ENCODE data around the gene ONECUT3.
A peak's percentile ranks its signal among the peaks of the same experiment; 100 is the strongest.

ONECUT3 gene

DNA sequence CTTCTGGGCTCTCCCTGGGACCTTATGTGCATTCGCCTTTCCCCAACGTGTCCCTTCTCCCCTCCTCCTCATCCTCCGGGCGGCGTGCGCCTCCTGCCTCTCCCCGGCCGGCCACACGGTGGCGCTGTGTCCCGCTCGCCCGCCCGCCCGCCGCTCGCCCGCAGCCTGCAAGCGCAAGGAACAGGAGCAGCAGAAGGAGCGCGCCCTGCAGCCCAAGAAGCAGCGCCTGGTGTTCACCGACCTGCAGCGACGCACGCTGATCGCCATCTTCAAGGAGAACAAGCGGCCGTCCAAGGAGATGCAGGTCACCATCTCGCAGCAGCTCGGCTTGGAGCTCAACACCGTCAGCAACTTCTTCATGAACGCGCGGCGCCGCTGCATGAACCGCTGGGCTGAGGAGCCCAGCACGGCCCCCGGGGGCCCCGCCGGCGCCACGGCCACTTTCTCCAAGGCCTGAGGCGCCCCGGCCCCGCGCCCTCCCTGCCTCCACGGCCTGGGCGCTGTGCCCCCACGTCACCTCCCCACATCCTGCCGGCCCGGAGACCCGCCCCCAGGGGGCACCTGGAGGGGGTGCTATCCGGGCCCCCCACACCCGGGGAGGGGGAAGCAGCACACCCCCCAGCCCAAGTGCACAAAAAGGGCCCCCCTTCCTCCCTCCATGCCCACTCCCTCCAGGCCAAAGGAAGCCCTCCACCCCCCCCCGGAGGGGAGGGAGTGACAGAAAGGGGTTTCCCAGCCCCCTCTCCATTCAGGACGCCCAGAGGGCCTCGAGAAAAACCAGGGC is 21.9 kb downstream of the ONECUT3 start:
- H3K14ac ChIP-seq (ENCODE audit: low read length) = no peak overlapping the region
- no peak overlapping the region for H2AFZ ChIP-seq (ENCODE audit: low read length)
- H3K9ac ChIP-seq (ENCODE audit: low read depth, low read length, poor library complexity) = no peak overlapping the region
- peaks cover 21 to 36% of the 10 kb centered on the region in 2 donors for H3K9me3 ChIP-seq (replicated peaks in 1 of 2; ENCODE audit: control insufficient read depth in 2 of 2, insufficient read depth in 1 of 2, low read depth in 1 of 2, low read length in 2 of 2)
- H3K4me1 ChIP-seq (ENCODE audit: control insufficient read depth in 2 of 2, insufficient read depth in 1 of 2, low read depth in 1 of 2, low read length in 2 of 2) = no peaks in the 10 kb centered on the region
- H3K27me3 ChIP-seq (ENCODE audit: control insufficient read depth in 3 of 3, insufficient read depth in 3 of 3, low read depth in 1 of 3, low read length in 3 of 3) = peaks cover 32 to 78% (median 69%) of the 10 kb centered on the region in 3 experiments
- no peak overlapping the region for H2AK5ac ChIP-seq (ENCODE audit: low read depth, low read length)
- H4K8ac ChIP-seq (ENCODE audit: low read depth, low read length) = no peak overlapping the region
- no peaks in the 10 kb centered on the region for H3K36me3 ChIP-seq (replicated peaks in 1 of 2; ENCODE audit: control insufficient read depth in 2 of 2, insufficient read depth in 2 of 2, low read length in 2 of 2)
- no peak overlapping the region for H3K18ac ChIP-seq (ENCODE audit: low read length)
- no peak overlapping the region for H4K91ac ChIP-seq (ENCODE audit: low read depth, low read length, poor library complexity)
- no peak overlapping the region for H2BK5ac ChIP-seq (ENCODE audit: low read length)
- DNase-seq (ENCODE audit: low spot score) = no peak
- no peak overlapping the region for H2BK15ac ChIP-seq (ENCODE audit: low read length)
- H3K27ac ChIP-seq (replicated peaks; ENCODE audit: low read length) = no peak overlapping the region
- WGBS, 2 donors (ENCODE audit: extremely low coverage in 2 of 2, insufficient read length in 2 of 2, insufficient replicate concordance in 1 of 2) = no CpG with 5 or more reads among the region's 59 CpGs
- no peak overlapping the region for H3K4ac ChIP-seq (ENCODE audit: low read length)
- H3K4me3 ChIP-seq (ENCODE audit: low read length in 2 of 2) = no peak overlapping the region
- no peak overlapping the region for H2BK12ac ChIP-seq (ENCODE audit: low read length)
- peaks cover 3% of the 10 kb centered on the region for H3K79me1 ChIP-seq (ENCODE audit: low read depth, low read length)
- H2BK120ac ChIP-seq (ENCODE audit: low read depth, low read length) = no peak overlapping the region
- no peak overlapping the region for H3K4me2 ChIP-seq (ENCODE audit: insufficient read depth, low read length, poor library complexity, severe bottlenecking)
- H3K23ac ChIP-seq (ENCODE audit: low read depth, low read length, poor library complexity) = peak overlapping the region; percentile 97

DNA sequence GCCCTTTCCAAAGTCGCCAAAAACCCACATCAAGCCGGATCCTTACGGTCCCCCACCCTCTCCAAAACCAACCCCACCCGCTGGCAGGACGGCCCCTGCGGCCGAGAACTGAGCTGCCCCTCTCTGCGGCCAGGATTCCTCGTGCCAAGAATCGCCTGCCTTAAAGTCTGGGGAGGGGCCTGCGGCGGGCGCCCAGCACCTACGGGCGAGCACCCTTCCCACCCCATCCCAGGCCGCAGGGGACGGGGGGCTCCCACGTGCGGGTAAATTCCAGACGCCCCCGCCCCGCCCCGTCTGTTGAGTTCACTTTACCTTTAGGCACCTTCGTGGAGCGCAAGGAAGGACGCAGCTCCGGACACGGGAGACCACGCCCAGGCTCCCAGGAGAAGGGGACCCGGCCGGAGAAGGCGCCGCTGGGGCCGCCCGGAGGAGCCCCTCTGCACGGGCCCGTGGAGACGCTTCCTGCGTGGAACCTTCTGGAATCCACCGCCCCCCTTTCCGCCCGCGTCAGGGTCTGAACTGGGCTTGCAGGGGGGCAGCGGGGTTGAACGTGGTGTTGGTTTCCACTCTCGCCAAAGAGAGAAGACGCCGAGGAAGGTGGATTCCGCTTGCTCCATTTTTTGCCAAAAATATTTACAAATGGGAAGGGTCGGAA is 22.8 kb downstream of the ONECUT3 start:
- no peak overlapping the region for H2BK120ac ChIP-seq (ENCODE audit: low read depth, low read length)
- H3K79me1 ChIP-seq (ENCODE audit: low read depth, low read length) = peaks cover 3% of the 10 kb centered on the region
- no peak overlapping the region for H3K27ac ChIP-seq (replicated peaks; ENCODE audit: low read length)
- WGBS, 2 donors (ENCODE audit: extremely low coverage in 2 of 2, insufficient read length in 2 of 2, insufficient replicate concordance in 1 of 2) = no CpG with 5 or more reads among the region's 50 CpGs
- H2BK15ac ChIP-seq (ENCODE audit: low read length) = no peak overlapping the region
- H3K4me1 ChIP-seq (ENCODE audit: control insufficient read depth in 2 of 2, insufficient read depth in 1 of 2, low read depth in 1 of 2, low read length in 2 of 2) = no peaks in the 10 kb centered on the region
- H3K14ac ChIP-seq (ENCODE audit: low read length) = peak overlapping the region; percentile 6
- no peak overlapping the region for H4K8ac ChIP-seq (ENCODE audit: low read depth, low read length)
- H3K4me3 ChIP-seq (ENCODE audit: low read length in 2 of 2) = no peak overlapping the region
- peak overlapping the region; percentile 40 for H3K23ac ChIP-seq (ENCODE audit: low read depth, low read length, poor library complexity)
- no peaks in the 10 kb centered on the region for H3K36me3 ChIP-seq (replicated peaks in 1 of 2; ENCODE audit: control insufficient read depth in 2 of 2, insufficient read depth in 2 of 2, low read length in 2 of 2)
- no peak overlapping the region for H2BK5ac ChIP-seq (ENCODE audit: low read length)
- H3K18ac ChIP-seq (ENCODE audit: low read length) = no peak overlapping the region
- H3K4ac ChIP-seq (ENCODE audit: low read length) = no peak overlapping the region
- H2AFZ ChIP-seq (ENCODE audit: low read length) = no peak overlapping the region
- H3K27me3 ChIP-seq (ENCODE audit: control insufficient read depth in 3 of 3, insufficient read depth in 3 of 3, low read depth in 1 of 3, low read length in 3 of 3) = peaks cover 32 to 85% (median 74%) of the 10 kb centered on the region in 3 experiments
- H2AK5ac ChIP-seq (ENCODE audit: low read depth, low read length) = no peak overlapping the region
- no peak overlapping the region for H2BK12ac ChIP-seq (ENCODE audit: low read length)
- peaks cover 20 to 30% of the 10 kb centered on the region in 2 donors for H3K9me3 ChIP-seq (replicated peaks in 1 of 2; ENCODE audit: control insufficient read depth in 2 of 2, insufficient read depth in 1 of 2, low read depth in 1 of 2, low read length in 2 of 2)
- no peak overlapping the region for H3K4me2 ChIP-seq (ENCODE audit: insufficient read depth, low read length, poor library complexity, severe bottlenecking)
- no peak overlapping the region for H3K9ac ChIP-seq (ENCODE audit: low read depth, low read length, poor library complexity)
- DNase-seq (ENCODE audit: low spot score) = no peak
- H4K91ac ChIP-seq (ENCODE audit: low read depth, low read length, poor library complexity) = no peak overlapping the region

DNA sequence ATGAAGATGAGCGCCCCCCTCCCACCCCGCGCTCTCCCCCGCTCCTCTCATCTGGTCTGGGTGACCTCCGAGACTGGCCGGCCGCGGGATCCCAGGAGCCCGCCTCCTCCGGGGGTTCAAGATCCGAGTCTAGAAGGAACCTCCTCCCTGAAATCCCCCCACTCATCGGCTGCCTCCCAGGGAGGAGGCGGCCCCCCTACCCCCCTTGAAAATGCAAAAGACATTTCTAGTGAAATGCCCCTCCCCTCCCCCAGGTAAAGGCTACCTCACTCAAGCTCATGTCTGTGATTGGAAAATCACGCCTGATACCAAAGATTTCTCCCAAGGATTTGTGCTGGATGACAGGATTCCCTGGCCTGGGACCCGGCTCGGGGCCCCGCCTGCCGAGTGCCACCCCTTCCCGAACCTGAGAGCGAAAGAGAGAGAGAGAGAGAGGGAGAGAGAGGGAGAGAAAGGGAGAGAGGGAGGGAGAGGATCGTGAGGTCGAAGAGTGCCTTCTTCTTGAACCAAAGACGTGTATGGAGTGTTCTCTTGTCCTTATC is 23.4 kb downstream of the ONECUT3 start:
- no peak overlapping the region for H3K9ac ChIP-seq (ENCODE audit: low read depth, low read length, poor library complexity)
- no peak overlapping the region for H4K91ac ChIP-seq (ENCODE audit: low read depth, low read length, poor library complexity)
- H3K27ac ChIP-seq (replicated peaks; ENCODE audit: low read length) = no peak overlapping the region
- no peak overlapping the region for H2BK5ac ChIP-seq (ENCODE audit: low read length)
- no peak overlapping the region for H3K4me3 ChIP-seq (ENCODE audit: low read length in 2 of 2)
- H3K4me2 ChIP-seq (ENCODE audit: insufficient read depth, low read length, poor library complexity, severe bottlenecking) = no peak overlapping the region
- no peaks in the 10 kb centered on the region for H3K36me3 ChIP-seq (replicated peaks in 1 of 2; ENCODE audit: control insufficient read depth in 2 of 2, insufficient read depth in 2 of 2, low read length in 2 of 2)
- no peak for DNase-seq (ENCODE audit: low spot score)
- H3K14ac ChIP-seq (ENCODE audit: low read length) = no peak overlapping the region
- H3K27me3 ChIP-seq (ENCODE audit: control insufficient read depth in 3 of 3, insufficient read depth in 3 of 3, low read depth in 1 of 3, low read length in 3 of 3) = peaks cover 32 to 81% (median 74%) of the 10 kb centered on the region in 3 experiments
- WGBS, 2 donors (ENCODE audit: extremely low coverage in 2 of 2, insufficient read length in 2 of 2, insufficient replicate concordance in 1 of 2) = no CpG with 5 or more reads among the region's 23 CpGs
- H2AFZ ChIP-seq (ENCODE audit: low read length) = peak overlapping the region; percentile 17
- H4K8ac ChIP-seq (ENCODE audit: low read depth, low read length) = no peak overlapping the region
- no peaks in the 10 kb centered on the region for H3K4me1 ChIP-seq (ENCODE audit: control insufficient read depth in 2 of 2, insufficient read depth in 1 of 2, low read depth in 1 of 2, low read length in 2 of 2)
- no peak overlapping the region for H2BK15ac ChIP-seq (ENCODE audit: low read length)
- H2BK12ac ChIP-seq (ENCODE audit: low read length) = no peak overlapping the region
- H3K79me1 ChIP-seq (ENCODE audit: low read depth, low read length) = peaks cover 3% of the 10 kb centered on the region
- H3K4ac ChIP-seq (ENCODE audit: low read length) = no peak overlapping the region
- H2BK120ac ChIP-seq (ENCODE audit: low read depth, low read length) = no peak overlapping the region
- H2AK5ac ChIP-seq (ENCODE audit: low read depth, low read length) = no peak overlapping the region
- peaks cover 20 to 27% of the 10 kb centered on the region in 2 donors for H3K9me3 ChIP-seq (replicated peaks in 1 of 2; ENCODE audit: control insufficient read depth in 2 of 2, insufficient read depth in 1 of 2, low read depth in 1 of 2, low read length in 2 of 2)
- H3K18ac ChIP-seq (ENCODE audit: low read length) = no peak overlapping the region
- H3K23ac ChIP-seq (ENCODE audit: low read depth, low read length, poor library complexity) = no peak overlapping the region

DNA sequence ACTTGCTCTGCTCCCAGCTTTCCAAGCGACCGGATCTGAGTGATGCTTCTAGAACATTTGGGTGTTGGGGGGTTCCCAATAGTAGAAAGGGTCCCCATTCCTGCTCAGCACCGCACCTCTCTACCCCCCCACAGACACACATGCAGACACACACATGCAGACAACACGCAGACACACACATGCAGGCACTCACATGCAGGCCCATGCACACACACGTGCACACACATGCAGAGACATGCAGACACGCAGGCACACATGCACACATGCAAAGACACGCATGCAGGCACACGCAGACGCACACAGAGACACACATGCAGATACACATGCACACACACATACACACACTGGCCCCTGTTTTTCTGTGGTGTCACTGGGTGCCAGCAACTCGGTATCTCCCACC is 23.8 kb downstream of the ONECUT3 start:
- Histone ChIP-seq H3K23ac (ENCODE audit: low read depth, low read length, poor library complexity) (peak overlapping the region; percentile 97), H2BK12ac (ENCODE audit: low read length) (no peak overlapping the region), H2AFZ (ENCODE audit: low read length) (no peak overlapping the region), H3K27ac (replicated peaks; ENCODE audit: low read length) (no peak overlapping the region), H3K4me3 (ENCODE audit: low read length in 2 of 2) (peak overlapping the region in 1 of 2 donors; percentile 10), H3K14ac (ENCODE audit: low read length) (no peak overlapping the region), H3K79me1 (ENCODE audit: low read depth, low read length) (peaks cover 3% of the 10 kb centered on the region), H4K8ac (ENCODE audit: low read depth, low read length) (no peak overlapping the region), H3K36me3 (replicated peaks in 1 of 2; ENCODE audit: control insufficient read depth in 2 of 2, insufficient read depth in 2 of 2, low read length in 2 of 2) (no peaks in the 10 kb centered on the region), H3K4me1 (ENCODE audit: control insufficient read depth in 2 of 2, insufficient read depth in 1 of 2, low read depth in 1 of 2, low read length in 2 of 2) (no peaks in the 10 kb centered on the region), H2BK120ac (ENCODE audit: low read depth, low read length) (no peak overlapping the region), H3K9me3 (replicated peaks in 1 of 2; ENCODE audit: control insufficient read depth in 2 of 2, insufficient read depth in 1 of 2, low read depth in 1 of 2, low read length in 2 of 2) (peaks cover 24 to 30% of the 10 kb centered on the region in 2 donors), H2BK15ac (ENCODE audit: low read length) (no peak overlapping the region), H3K18ac (ENCODE audit: low read length) (no peak overlapping the region), H3K9ac (ENCODE audit: low read depth, low read length, poor library complexity) (no peak overlapping the region), H3K27me3 (ENCODE audit: control insufficient read depth in 3 of 3, insufficient read depth in 3 of 3, low read depth in 1 of 3, low read length in 3 of 3) (peaks cover 32 to 81% (median 76%) of the 10 kb centered on the region in 3 experiments), H2AK5ac (ENCODE audit: low read depth, low read length) (no peak overlapping the region), H2BK5ac (ENCODE audit: low read length) (no peak overlapping the region), H3K4me2 (ENCODE audit: insufficient read depth, low read length, poor library complexity, severe bottlenecking) (no peak overlapping the region), H3K4ac (ENCODE audit: low read length) (no peak overlapping the region), H4K91ac (ENCODE audit: low read depth, low read length, poor library complexity) (no peak overlapping the region)
- WGBS, 2 donors (ENCODE audit: extremely low coverage in 2 of 2, insufficient read length in 2 of 2, insufficient replicate concordance in 1 of 2) = no CpG with 5 or more reads among the region's 10 CpGs
- DNase-seq (ENCODE audit: low spot score) = no peak

All from neuronal stem cell (in vitro differentiated cells).